ENCODE measurements around the gene TCERG1.

- TF ChIP-seq CTCF (IDR thresholded peaks at IDR 0.05) (no peak), POLR2A (IDR thresholded peaks at IDR 0.05) (no peak), EP300 (IDR thresholded peaks at IDR 0.05) (no peak)
Observed at GRCh38 chr5:146527785-146528184, 80.7 kb downstream of the TCERG1 start.

All from ovary (tissue), 3 donors.